ENCODE measurements around the gene LBP.
"Not testable (repeated sequence)": the region's sequence is repeated elsewhere in the genome, so short reads cannot be mapped to it uniquely, and the experiment has no call there.

The LBP gene

GRCh38 chr20:38395751-38396395 is 49.6 kb downstream of the LBP start:
- DNase-seq (ENCODE audit: low read depth in 2 of 2) = not testable (repeated sequence)

- no peak for DNase-seq (ENCODE audit: low read depth in 2 of 2)
Observed at GRCh38 chr20:38402089-38402488, 55.8 kb downstream of the LBP start.

GRCh38 chr20:38402816-38403215 is 56.5 kb downstream of the LBP start:
- DNase-seq (ENCODE audit: low read depth in 2 of 2) = no peak

GRCh38 chr20:38404016-38404415 is 57.7 kb downstream of the LBP start:
- no peak for DNase-seq (ENCODE audit: low read depth in 2 of 2)

- no peak for DNase-seq (ENCODE audit: low read depth in 2 of 2)
Observed at GRCh38 chr20:38405132-38405531, 58.9 kb downstream of the LBP start.

GRCh38 chr20:38406476-38406875 is 60.2 kb downstream of the LBP start:
- DNase-seq (ENCODE audit: low read depth in 2 of 2) = no peak

GRCh38 chr20:38407321-38407720 is 61.0 kb downstream of the LBP start:
- no peak for DNase-seq (ENCODE audit: low read depth in 2 of 2)

GRCh38 chr20:38407822-38408221 is 61.5 kb downstream of the LBP start:
- not testable (repeated sequence) for DNase-seq (ENCODE audit: low read depth in 2 of 2)

- no peak for DNase-seq (ENCODE audit: low read depth in 2 of 2)
Observed at GRCh38 chr20:38412877-38413577, 66.7 kb downstream of the LBP start.

GRCh38 chr20:38414769-38415450 is 68.6 kb downstream of the LBP start:
- no peak for DNase-seq (ENCODE audit: low read depth in 2 of 2)

GRCh38 chr20:38418509-38419204 is 72.4 kb downstream of the LBP start:
- DNase-seq (ENCODE audit: low read depth in 2 of 2) = no peak

GRCh38 chr20:38420388-38421085 is 74.3 kb downstream of the LBP start:
- DNase-seq (ENCODE audit: low read depth in 2 of 2) = no peak

GRCh38 chr20:38421915-38422314 is 75.6 kb downstream of the LBP start:
- DNase-seq (ENCODE audit: low read depth in 2 of 2) = no peak

GRCh38 chr20:38423541-38423940 is 77.3 kb downstream of the LBP start:
- no peak for DNase-seq (ENCODE audit: low read depth in 2 of 2)

- DNase-seq (ENCODE audit: low read depth in 2 of 2) = no peak
Observed at GRCh38 chr20:38424401-38424800, 78.1 kb downstream of the LBP start.

GRCh38 chr20:38426006-38426897 is 80.0 kb downstream of the LBP start:
- DNase-seq (ENCODE audit: low read depth in 2 of 2) = no peak
